ENCODE results near the gene FOXD3. TPM values are rescaled to one million over a fixed set of nuclear protein-coding genes. Genes with fewer than 3 reads are reported as not detected.

The FOXD3 gene
- total and polyA plus RNA-seq, 2 experiments from 2014 or later, result 13.8 to 49.0 TPM

DNA sequence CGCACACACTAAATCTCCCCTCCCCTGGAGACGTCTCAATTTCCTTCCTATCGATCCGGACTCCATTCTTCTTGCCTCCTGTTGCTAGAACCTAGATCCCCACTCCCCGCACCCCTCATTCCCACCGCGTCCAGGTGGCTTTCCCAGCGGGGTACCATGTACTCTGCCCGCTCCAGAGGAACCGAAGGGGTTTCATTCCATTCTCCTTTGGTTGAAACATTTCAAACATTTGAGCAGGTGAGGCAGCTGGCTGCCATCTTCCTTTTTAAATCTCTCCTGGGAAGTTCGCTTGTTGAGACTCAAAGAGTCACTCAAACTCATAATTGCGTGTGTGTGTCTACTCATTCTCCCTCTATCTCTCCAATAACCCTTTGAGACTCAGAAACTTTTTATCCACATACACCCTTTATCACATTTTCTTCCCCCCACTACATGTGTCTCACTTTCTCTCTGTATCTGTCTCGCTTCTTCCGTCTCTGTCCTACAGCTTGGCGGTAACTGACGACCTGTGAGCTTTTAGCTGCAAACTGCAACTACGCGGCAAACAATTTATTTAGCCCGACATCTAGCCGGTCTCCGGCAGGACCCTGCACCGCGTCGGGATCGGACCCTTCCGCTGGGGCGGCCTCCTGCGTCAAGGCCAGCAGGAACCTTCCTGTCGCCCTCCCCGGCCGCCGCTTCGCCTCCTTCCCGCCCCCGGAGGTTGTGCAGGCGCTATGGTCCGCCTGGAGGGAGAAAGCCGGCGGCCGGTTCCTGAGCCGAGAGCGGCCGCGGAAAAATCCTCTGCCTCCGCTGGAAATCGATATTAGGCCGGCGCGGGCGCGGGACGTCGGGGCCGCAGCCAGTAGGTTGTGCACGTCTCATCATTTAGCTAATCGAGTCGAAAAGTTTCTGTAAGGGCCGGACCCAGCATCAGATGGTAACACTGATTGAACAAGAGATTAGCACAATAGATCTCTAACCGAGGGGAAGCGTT is 3.0 kb upstream of the FOXD3 start (continued):
- TF ChIP-seq EZH2 (IDR thresholded peaks at IDR 0.05; ENCODE audit: low read depth, unreplicated experiment), result peak; percentile 54
- TF ChIP-seq ZNF331 (CRISPR knock-in tag; IDR thresholded peaks at IDR 0.05; ENCODE audit: low read depth), result no peak
- peak; percentile 36; the same call in 1 of the 2 replicates for TF ChIP-seq ZNF114 (CRISPR knock-in tag; IDR thresholded peaks at IDR 0.05)
- TF ChIP-seq STAT1 (IDR thresholded peaks at IDR 0.05; ENCODE audit: unreplicated experiment), result no peak
- TF ChIP-seq, protein P1, sequence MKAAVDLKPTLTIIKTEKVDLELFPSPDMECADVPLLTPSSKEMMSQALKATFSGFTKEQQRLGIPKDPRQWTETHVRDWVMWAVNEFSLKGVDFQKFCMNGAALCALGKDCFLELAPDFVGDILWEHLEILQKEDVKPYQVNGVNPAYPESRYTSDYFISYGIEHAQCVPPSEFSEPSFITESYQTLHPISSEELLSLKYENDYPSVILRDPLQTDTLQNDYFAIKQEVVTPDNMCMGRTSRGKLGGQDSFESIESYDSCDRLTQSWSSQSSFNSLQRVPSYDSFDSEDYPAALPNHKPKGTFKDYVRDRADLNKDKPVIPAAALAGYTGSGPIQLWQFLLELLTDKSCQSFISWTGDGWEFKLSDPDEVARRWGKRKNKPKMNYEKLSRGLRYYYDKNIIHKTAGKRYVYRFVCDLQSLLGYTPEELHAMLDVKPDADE (IDR thresholded peaks at IDR 0.05), result 0 out of 2 replicates have a peak, but pooled peaks have one; percentile 22

GRCh38 chr1:63320022-63320721 is 2.2 kb upstream of the FOXD3 start:
- peak; percentile 18 for TF ChIP-seq EZH2 (IDR thresholded peaks at IDR 0.05; ENCODE audit: low read depth, unreplicated experiment)
- TF ChIP-seq POLR2AphosphoS5 (IDR thresholded peaks at IDR 0.05; ENCODE audit: low read depth), result no peak
- TF ChIP-seq ZNF114 (CRISPR knock-in tag; IDR thresholded peaks at IDR 0.05), result no peak
- TF ChIP-seq CTCF (conservative IDR thresholded peaks at IDR 0.05; ENCODE audit: low read depth in 2 of 2), result no peak
- no peak for TF ChIP-seq NANOG (IDR thresholded peaks at IDR 0.05; ENCODE audit: borderline replicate concordance)
- peaks cover 55% of the 10 kb centered on the region for H3K27me3 Mint-ChIP-seq (ENCODE audit: insufficient read depth, low read depth, poor library complexity)
- H3K9me3 Mint-ChIP-seq, result peaks cover 4% of the 10 kb centered on the region; the same call in 2 of the 3 replicates
- H4K20me1 ChIP-seq (replicated peaks; ENCODE audit: insufficient read depth), result no peaks in the 10 kb centered on the region
- peak overlapping the region; percentile 28; the same call in 1 of the 2 replicates for H2AFZ ChIP-seq
- H3K4me2 ChIP-seq, result peak overlapping the region; percentile 80
- H3K27me3 ChIP-seq (ENCODE audit: insufficient read depth), result peaks cover 55% of the 10 kb centered on the region
- ATAC-seq (peak; percentile 0; the same call in 2 of the 3 replicates), DNase-seq (ENCODE audit: low spot score) (peak; percentile 74)
- H3K27ac ChIP-seq (ENCODE audit: low read depth), result no peak overlapping the region
- H3K4me1 Mint-ChIP-seq, result peaks cover 31% of the 10 kb centered on the region
- peaks cover 26% of the 10 kb centered on the region for H3K36me3 Mint-ChIP-seq (ENCODE audit: low read depth)
- H3K4me3 Mint-ChIP-seq, result peak overlapping the region; percentile 94
- peaks cover 12% of the 10 kb centered on the region; the same call in 1 of the 2 replicates for H3F3A ChIP-seq (replicated peaks; ENCODE audit: low read depth)
- H3K36me3 ChIP-seq (ENCODE audit: insufficient read depth), result no peaks in the 10 kb centered on the region
- peaks cover 29% of the 10 kb centered on the region for H3K4me1 ChIP-seq (ENCODE audit: insufficient read depth)
- H3K9me2 ChIP-seq (ENCODE audit: insufficient read depth), result no peaks in the 10 kb centered on the region
- H3K79me2 ChIP-seq (replicated peaks; ENCODE audit: insufficient read depth), result peaks cover 27% of the 10 kb centered on the region
- peak overlapping the region; percentile 51 for H3K27ac Mint-ChIP-seq
- H3K4me3 ChIP-seq, result peak overlapping the region; percentile 61
